ENCODE results near the gene POLR1H. TPM values are rescaled to one million over a fixed set of nuclear protein-coding genes. Genes with fewer than 3 reads are reported as not detected.

POLR1H gene
- total RNA-seq, 1 donor, result 21.4 TPM

- Histone ChIP-seq H2AFZ (ENCODE audit: low read length) (no peak overlapping the region), H3K4me3 (ENCODE audit: insufficient read depth, low read length) (no peak overlapping the region), H3K4me1 (ENCODE audit: insufficient read depth, low read length) (peaks cover 12% of the 10 kb centered on the region), H4K20me1 (ENCODE audit: insufficient read depth, low read length) (no peaks in the 10 kb centered on the region), H3K4me2 (ENCODE audit: insufficient read depth, low read length) (no peak overlapping the region), H3K36me3 (ENCODE audit: insufficient read depth, low read length) (peaks cover 8% of the 10 kb centered on the region), H3K9me3 (ENCODE audit: low read depth, low read length) (no peaks in the 10 kb centered on the region), H3K79me2 (ENCODE audit: insufficient read depth, low read length) (peaks cover 14% of the 10 kb centered on the region), H3K27ac (ENCODE audit: low read depth, low read length) (no peak overlapping the region), H3K27me3 (ENCODE audit: insufficient read depth, low read length) (peaks cover 60% of the 10 kb centered on the region)
- no peak for TF ChIP-seq CTCF (IDR thresholded peaks at IDR 0.05; ENCODE audit: extremely low read depth, low read depth, low read length)
- DNase-seq (ENCODE audit: insufficient read length, low spot score, missing footprints), result peak; percentile 84
Observed at GRCh38 chr6:30071081-30071818, 10.2 kb downstream of the POLR1H start.

GRCh38 chr6:30071858-30072257, 10.8 kb downstream of the POLR1H start:
- no peak overlapping the region for H3K4me2 ChIP-seq (ENCODE audit: insufficient read depth, low read length)
- H3K79me2 ChIP-seq (ENCODE audit: insufficient read depth, low read length), result peaks cover 14% of the 10 kb centered on the region
- H3K4me1 ChIP-seq (ENCODE audit: insufficient read depth, low read length), result peaks cover 8% of the 10 kb centered on the region
- H3K9me3 ChIP-seq (ENCODE audit: low read depth, low read length), result no peaks in the 10 kb centered on the region
- H3K4me3 ChIP-seq (ENCODE audit: insufficient read depth, low read length), result no peak overlapping the region
- DNase-seq (ENCODE audit: insufficient read length, low spot score, missing footprints), result no peak
- no peak for TF ChIP-seq CTCF (IDR thresholded peaks at IDR 0.05; ENCODE audit: extremely low read depth, low read depth, low read length)
- peaks cover 66% of the 10 kb centered on the region for H3K27me3 ChIP-seq (ENCODE audit: insufficient read depth, low read length)
- H3K36me3 ChIP-seq (ENCODE audit: insufficient read depth, low read length), result peaks cover 8% of the 10 kb centered on the region
- no peak overlapping the region for H3K27ac ChIP-seq (ENCODE audit: low read depth, low read length)
- H4K20me1 ChIP-seq (ENCODE audit: insufficient read depth, low read length), result no peaks in the 10 kb centered on the region
- no peak overlapping the region for H2AFZ ChIP-seq (ENCODE audit: low read length)

- Histone ChIP-seq H3K36me3 (ENCODE audit: insufficient read depth, low read length) (peaks cover 8% of the 10 kb centered on the region), H3K4me1 (ENCODE audit: insufficient read depth, low read length) (no peaks in the 10 kb centered on the region), H3K79me2 (ENCODE audit: insufficient read depth, low read length) (no peaks in the 10 kb centered on the region), H3K27ac (ENCODE audit: low read depth, low read length) (no peak overlapping the region), H3K4me3 (ENCODE audit: insufficient read depth, low read length) (no peak overlapping the region), H3K9me3 (ENCODE audit: low read depth, low read length) (no peaks in the 10 kb centered on the region), H4K20me1 (ENCODE audit: insufficient read depth, low read length) (no peaks in the 10 kb centered on the region), H3K4me2 (ENCODE audit: insufficient read depth, low read length) (no peak overlapping the region), H3K27me3 (ENCODE audit: insufficient read depth, low read length) (peaks cover 83% of the 10 kb centered on the region), H2AFZ (ENCODE audit: low read length) (no peak overlapping the region)
- TF ChIP-seq CTCF (IDR thresholded peaks at IDR 0.05; ENCODE audit: extremely low read depth, low read depth, low read length), result no peak
- DNase-seq (ENCODE audit: insufficient read length, low spot score, missing footprints), result no peak
Observed at GRCh38 chr6:30073489-30074235, 12.6 kb downstream of the POLR1H start.

Data from osteoblast (primary cell).